NB4 (cell line): ENCODE results near the gene SYTL3.

ENCODE experiments used
- CTCF ChIP-seq: IDR thresholded peaks from one replicate; pipeline ENCODE4 v1.5.1; 2012; ENCODE audit warnings: low read depth, low read length
- POLR2A ChIP-seq: IDR thresholded peaks from 2 replicates; pipeline ENCODE4 v1.6.1; 2011; ENCODE audit warnings: mild to moderate bottlenecking; ENCODE audit not compliant: insufficient read length; ENCODE audit errors: extremely low read depth

GRCh38 chr6:158804207-158804606, 154.4 kb downstream of the SYTL3 start:
- no peak for TF ChIP-seq POLR2A
- TF ChIP-seq CTCF, result no peak
